Stimulated activated CD8-positive, alpha-beta memory T cell treated with anti-CD3 and anti-CD28 coated beads, Interleukin-4, amount 100 ng/mL, for 1 hour (primary cell): ENCODE measurements around the gene NTN4.
"Not testable (repeated sequence)": the region's sequence is repeated elsewhere in the genome, so short reads cannot be mapped to it uniquely, and the experiment has no call there.

Experiments used
- DNase-seq, 2 donors: peaks; one replicate each; pipeline ENCODE4 v3.0.0-alpha.2; 2020; ENCODE audit warnings: low read depth in 2 of 2, low spot score in 1 of 2

NTN4 gene

DNA sequence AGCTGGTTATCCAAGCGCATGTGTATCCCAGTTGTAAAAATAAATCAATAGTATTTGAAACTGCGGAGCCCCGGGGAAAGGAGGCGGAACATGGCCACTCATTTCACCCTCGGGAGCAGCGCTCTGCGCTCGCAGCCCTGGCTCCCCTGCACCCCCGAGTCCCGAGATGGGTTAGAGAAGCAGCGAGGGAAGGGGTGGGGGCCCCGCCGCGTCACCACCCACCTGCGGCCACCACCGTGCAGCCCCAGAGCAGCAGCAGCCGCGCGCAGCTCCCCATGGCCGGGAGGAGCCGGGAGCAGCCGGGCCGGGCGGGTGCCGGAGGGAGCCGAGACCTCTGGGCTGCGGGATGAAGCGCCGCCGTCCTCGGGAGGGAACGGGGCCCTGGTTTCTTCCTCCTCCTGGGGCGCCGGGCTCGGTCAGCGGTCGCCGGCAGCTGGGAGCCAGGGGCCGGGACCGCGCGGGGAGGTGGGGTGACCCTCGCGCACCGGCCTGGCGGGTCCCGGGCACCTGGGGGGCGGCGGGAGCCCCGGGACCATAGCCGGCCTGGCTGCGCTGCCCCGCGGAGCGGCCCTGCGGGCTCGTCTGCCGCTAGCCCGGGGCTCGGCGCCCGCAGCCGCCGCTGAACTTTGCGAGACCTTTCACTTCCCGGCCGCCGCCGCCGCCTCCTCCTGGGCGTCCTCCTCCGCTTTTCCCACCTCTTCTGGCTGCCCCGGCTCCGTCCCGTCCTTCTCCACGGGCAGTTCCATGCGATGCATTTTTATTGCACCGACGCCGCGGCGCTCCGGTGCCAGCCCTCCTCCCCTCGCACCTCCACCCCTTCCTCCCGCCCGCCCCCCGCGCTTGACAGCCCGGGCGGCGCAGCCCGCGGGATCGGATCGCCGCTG, at the start of gene NTN4:
Gene NTN4, minus strand, starts transcription at position 732 of the 884 bp plus-strand sequence. Its CDS starts 455 bp downstream, at position 277.
- no peak for DNase-seq

DNA sequence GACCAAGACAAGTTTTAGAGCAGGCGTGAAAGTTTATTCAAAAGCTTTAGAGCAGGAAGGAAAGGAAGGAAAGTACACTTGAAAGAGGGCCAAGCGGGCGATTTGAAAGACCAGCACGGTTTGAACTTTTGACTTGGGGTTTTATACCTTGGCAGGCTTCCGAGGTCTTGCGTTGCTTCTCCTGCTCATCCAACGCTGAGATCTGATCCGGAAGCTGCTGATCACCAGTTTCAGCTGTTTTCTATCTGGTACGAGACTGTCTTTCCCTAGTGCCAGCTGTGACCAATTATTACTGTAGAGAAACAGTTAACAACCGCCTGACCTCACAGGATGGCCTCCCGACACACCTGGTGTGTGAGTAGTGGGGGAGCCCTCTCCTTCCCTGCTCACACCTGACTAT, 47.6 kb upstream of the NTN4 start:
- DNase-seq, result no peak

DNA sequence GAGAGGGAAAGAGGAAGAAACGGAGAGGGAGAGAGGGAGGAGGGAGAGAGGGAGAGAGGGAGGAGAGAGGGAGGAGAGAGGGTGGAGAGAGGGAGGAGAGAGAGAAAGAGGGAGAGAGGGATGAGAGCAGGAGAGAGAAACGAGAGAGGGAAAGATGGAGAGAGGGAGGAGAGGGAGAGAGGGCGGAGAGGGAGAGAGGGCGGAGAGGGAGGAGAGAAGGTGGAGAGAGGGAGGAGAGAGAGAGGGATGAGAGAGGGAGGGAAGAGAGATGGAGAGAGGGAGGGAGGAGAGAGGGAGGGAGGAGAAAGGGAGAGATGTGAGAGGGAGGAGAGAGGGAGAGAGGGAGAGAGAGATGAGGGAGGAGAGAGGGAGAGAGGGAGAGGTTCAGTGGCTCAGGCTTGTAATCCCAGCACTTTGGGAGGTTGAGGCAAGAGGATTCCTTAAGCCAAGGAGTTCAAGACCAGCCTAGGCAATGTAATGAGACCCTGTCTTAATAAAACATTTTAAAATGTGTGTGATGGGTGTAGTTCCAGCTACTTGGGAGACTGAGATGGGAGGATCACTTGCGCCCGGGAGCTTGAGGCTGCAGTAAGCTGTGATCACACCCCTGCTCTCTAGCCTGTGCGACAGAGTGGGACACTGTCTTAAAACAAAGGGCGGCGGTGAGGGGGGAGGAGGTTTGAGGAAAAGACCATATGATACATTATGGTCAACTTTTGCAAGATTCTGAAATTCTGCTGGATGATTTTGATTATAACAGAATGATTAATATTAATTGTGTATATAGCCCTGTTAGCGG, 46.9 kb upstream of the NTN4 start:
- no peak for DNase-seq

DNA sequence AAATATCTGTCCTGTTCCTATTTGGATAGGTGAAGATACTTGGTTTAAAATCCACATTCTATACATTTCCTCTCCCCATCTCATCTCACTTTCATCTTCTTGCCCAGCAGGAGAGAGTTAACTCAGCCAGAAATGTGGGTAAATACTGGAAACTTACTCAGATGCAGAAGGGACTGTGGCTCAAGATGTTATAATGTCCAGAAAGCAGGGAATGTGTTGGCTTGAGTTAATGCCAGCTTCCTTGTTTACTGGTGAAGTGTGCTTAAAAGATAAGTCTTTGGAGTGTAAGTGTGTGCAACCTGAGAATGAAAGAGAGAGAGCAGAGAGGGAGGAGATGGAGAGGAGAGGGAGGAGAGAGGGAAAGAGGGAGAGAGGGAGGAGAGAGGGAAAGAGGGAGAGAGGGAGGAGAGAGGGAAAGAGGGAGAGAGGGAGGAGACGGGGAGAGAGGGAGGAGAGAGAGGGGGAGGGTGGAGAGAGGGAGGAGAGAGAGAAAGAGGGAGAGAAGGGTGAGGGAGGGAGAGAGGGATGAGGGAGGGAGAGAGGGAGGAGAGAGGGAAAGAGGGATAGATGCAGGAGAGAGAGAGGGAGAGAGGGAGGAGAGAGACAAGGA, 46.2 kb upstream of the NTN4 start:
- DNase-seq, result no peak

DNA sequence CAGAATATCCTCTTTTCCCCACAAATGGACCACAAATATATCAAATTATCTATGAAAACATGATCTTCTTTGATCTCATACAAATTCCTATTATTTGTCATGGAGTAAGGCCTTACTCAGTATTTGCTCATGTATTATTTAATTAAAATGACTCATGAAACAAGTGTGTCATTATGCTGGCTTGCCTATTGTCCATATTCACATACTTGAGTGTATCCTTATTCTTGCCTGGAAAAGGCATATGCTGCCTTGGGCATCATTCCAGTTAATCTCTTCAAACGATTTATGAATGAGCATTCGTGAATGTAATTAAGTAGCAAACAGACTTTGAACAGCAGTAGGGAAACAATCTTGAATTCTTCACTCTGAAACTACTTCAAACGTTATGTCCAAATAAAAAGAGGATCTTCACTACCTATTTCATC, 45.6 kb upstream of the NTN4 start:
- no peak for DNase-seq

DNA sequence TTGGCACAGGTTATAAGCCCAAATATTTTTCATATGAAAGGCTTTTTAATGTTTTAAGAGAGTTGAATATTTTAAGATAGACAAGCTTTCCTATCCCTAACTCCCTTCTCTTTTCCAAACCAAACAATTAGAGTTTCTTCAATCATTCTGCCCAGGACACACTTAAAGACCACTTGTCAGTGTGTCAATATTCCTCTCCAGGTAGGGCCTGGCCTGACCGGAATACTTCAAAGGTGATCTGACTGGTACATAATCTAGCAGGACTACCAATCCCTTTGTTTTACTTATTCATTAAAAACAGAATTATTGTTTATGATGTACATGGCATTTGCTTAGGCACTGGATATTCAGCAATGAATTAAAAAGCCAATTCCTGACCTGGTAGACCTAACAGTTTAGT, 44.0 kb upstream of the NTN4 start:
- no peak for DNase-seq

DNA sequence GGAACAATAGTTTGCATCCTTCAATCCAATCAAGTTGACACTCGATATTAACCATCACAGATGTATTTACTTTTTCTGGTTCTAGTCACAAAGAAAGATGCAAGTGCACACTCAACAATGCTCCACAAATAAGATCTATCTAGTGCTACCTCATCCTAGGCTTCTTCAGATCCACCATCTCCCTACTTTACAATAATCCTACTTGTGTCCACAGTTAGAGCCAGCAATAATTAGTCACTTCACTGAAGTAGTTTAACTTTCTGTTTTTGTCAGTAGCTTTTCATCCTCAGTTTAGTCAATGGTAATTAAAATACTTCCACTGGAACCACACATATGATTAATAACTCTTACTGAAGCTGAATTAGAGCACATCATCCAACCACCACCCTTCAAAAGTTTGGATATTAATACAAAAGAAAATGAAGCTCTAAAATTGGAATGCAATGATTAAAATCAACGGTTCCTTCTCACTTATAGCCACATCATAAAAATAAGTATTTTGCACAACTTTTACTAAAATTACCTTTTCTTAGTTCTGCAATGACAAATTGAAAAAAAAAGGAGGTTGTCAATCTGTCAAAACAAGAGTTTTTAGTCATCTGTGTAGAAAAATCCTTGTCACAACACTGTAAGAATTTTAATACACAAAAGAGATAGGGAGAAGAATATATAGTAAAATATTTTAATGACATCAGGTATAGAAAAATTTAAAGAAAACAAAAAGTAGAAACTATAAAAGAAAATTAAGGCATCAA, 39.9 kb upstream of the NTN4 start:
- DNase-seq, result no peak

DNA sequence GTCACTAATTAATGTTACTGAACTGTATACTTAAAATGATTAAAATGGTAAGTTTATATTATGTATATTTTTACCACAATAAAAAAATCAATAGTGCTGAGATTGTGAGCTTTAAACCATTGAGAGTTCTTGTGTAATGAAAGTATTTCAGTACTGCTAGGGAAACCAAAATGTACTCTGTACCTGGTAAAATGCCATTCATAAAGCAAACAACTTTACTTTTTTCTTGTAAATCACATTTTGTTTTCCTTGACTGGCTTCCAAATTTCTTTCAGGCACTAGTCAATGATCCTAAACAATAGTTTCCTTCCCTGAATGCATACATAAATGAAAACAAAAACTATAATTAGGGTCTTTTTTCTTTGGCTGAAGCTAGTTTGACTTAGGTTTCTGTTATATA, 38.8 kb upstream of the NTN4 start:
- DNase-seq, result no peak

DNA sequence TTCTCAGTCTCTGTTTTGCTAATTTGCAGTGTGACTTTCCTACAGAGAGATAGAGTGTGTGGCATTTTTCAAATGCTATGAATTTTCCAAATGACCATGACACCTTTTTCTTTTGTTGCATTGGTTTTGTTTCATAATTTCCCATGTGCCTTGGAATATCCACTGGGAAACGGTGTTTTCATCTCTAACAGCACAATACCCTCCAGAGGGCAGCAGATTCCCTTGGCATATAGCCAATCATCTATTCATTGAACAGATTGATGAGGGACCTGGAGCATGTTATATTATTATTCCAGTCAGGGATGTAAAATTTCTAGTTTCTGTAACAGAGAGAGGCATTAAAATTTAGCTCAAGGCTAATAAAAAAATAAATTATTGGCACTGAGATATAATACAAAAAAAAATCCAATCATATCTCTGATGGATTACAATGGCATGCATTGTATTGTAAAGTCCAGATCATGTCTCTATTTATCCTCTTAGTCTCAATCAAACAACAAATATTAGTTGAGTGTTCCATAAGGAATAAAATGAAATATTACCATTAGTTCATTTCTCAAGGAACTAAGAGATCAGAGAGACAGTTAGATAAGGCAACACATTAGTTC, 29.6 kb upstream of the NTN4 start:
- no peak for DNase-seq

DNA sequence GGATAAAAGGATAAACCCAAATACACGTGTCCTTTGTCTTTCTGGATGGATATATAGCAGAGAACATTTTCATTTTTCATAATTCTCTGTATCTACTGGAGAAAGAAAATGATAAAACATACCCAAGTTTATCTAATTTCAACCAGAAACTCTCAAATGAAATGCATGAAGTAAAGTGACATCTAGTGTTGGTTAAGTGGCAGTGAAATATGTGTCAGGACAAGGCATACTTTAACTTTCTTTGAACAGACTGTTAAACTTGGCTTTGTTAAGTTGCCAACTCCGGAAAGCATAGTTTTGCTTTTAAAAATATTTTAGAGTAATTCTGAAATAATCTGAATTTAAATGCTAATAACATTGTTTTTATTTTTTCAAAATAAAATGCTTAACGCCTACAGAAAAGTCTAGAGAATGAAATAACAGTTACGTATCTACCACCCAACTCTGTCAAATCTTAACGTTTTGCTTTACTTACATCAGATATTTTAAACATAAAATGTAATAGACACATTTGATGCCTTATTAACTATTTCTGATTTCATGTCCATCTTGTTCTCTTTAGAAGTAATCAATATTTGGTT, 25.2 kb upstream of the NTN4 start:
- no peak for DNase-seq

DNA sequence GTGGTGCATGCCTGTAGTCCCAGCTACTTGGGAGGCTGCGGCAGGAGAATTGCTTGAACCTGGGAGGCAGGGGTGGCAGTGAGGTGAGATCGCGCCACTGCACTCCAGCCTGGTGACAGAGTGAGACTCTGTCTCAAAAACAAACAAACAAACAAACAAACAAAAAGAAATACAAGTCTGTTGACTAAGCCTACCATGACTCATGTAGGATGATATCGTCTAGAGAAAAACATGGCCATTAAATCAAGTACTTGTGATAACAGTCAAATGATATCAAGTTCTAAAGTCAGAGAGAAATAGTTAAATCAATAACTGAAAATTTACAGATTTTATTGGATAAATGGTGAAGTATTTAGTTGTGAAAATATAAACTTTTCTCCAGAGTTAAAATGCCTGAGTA, 21.6 kb upstream of the NTN4 start:
- DNase-seq, result not testable (repeated sequence)

DNA sequence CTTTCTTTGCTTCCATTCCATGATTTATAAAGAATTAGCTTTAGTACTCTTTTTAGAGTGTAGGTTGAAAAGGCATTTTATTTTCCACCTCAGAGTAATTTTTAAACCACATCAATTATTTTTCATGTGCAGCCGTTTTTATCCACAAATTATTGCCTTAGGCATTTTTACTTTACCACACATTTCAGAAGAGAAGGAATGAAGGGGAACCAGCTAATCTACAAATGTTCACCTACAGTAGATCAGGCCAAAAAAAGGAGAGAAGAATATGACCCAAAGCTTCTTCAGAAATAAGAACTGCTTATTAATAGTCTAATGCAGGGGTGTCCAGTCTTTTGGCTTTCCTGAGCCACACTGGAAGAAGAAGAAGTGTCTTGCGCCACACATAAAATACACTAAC, 19.8 kb upstream of the NTN4 start:
- no peak for DNase-seq

DNA sequence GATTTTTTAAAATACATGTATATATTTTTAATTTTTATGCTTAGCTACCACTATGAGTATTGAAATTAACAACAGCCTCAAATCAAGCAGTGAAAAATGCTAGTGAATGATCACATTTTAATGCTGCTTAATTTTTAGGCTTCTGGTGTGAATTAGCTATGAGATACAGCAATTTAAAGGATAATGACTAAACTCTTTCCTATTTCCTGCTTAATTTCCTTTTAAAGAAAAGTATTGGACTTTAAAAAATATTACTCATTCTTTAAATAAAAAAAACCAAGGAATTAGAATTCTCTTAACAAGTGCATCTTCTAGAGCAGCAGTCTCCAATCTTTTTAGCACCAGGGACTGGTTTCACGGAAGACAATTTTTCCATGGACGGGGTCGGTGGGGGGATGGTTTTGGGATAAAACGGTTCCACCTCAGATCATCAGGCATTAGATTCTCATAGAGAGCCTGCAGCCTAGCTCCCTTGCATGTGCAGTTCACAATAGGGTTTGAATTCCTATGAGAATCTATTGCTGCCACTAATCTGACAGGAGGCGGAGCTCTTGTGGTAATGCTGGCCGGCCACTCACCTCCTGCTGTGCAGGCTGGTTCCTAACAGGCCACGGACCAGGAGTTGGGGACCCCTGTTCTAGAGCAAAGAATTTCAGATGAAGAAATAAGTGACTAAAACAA, 18.6 kb upstream of the NTN4 start:
- DNase-seq, result no peak

DNA sequence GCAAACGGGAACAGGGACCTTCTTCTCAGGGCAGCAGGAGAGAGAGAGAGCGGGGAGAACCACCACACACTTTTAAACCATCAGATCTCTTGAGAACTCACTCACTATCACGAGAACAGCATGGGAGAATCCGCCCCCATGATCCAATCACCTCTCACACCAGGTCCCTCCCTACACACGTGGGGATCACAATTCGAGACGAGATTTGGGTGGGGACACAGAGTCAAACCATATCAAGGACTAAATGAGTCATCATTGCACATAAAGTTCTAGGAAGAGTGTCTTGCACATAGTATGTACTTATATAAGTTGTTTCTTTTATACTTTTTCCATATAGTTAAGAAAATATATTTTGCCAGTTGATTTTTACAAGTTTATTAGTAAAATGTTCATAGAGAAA, 17.6 kb upstream of the NTN4 start:
- DNase-seq, result no peak

DNA sequence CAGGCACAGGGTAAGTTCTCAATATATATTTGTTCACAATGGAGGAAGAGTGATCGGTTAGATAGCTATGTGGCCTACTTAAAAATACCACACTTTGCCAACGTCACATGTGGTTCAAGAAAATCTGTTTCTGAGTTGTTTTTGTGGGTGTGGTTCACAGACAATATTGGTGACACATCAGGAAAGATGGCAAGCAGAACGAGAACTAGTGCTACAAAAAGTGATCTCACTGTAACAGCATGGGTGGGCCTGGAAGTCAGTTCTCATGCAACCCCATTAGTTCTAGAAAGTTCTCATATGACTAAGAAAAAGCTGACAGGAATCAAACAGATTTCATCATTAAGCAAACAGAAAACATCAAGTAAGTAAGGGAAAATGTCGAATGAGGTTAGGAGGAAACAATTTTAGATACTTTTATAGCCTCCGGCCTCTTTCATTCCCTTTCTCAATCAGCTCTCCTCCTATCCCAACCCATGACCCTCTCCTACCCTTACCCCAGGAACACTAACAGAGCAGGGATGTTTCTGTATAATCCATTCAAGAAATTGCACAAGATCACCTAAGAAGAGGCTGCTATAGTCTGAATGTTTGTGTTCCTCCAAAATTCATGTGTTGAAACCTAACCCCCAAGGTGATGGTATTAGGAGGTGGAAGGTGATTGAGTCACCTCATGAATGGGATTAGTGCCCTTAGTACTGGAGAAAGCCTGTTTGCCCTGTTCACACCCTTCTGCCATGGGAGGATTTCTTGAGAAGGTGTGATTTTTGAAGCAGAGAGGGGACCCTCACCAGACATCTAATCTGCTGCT, 15.5 kb upstream of the NTN4 start:
- no peak for DNase-seq

DNA sequence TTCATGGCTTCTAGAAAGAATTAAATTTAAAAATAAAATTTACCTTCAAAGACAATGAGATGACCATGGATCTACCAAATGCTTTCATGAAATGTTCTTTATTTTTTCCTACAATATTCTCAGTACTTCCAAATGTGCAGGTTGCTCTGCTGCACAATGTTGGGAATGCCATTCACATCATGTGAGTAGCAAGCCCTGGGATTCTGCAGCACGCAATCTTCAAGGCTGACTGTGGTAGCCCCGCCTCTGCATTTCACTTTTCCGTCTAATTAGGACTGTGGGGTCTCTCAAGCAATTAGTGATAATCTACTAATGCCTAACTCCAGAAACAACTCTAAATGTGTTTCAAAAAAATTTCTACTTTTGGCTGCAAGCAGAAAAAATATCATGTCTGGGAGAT, 13.7 kb upstream of the NTN4 start:
- DNase-seq, result no peak

DNA sequence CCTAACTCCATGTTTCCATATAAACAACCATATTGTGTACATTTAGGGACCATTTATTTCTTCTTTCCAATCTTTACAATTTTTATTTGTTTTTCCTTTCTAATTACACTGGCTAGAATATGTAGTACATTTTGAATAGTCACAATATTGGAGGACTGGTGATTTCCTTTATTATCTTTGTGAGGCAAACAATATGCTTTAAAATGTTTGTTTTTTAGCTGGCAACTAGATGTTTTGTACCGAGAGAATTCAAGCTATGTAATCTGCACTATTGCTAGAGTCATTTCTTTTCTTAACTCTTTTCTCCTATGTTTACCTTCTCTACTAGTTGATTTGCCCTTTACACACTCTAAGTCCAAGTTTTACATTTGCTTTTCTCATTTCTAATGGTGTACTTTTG, 13.3 kb upstream of the NTN4 start:
- DNase-seq, result no peak

DNA sequence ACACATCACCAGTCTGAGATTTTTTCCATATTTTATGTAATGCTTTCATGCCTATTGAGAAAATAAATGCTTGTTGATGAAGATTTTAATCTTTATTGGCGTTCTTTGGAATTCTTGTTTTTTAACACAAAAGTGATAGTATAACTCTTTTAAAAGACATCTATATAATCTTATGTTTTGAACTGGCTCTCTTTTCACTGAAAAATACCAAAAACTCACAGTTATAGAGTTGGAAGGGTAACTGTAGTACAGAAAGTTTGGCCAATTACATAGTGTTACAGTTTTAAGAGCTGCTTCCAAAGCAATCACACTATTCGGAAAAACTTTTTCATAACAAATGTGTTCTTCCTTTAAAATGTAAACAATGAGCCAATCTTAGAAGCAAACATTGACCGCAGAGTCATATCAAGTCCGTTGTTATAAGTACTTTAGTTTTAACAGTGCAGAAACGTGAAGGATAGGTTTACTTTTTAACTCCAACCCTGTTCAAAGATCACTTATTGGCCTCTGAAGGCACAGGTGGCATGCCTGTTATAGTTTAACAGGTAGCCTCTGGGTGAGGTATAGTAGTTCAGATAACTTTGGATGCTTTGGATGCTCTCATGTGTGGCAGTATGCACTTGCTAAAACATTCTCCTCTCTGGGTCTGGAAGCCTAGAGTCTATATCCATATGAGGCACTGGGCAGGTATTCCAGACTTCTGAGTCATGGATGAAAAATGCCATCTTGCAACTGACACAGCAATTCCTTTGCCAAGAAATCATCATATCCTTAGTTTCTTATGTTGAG, 12.1 kb upstream of the NTN4 start:
- DNase-seq, result no peak
